ENCODE measurements around the gene GTF3C1.

DNA sequence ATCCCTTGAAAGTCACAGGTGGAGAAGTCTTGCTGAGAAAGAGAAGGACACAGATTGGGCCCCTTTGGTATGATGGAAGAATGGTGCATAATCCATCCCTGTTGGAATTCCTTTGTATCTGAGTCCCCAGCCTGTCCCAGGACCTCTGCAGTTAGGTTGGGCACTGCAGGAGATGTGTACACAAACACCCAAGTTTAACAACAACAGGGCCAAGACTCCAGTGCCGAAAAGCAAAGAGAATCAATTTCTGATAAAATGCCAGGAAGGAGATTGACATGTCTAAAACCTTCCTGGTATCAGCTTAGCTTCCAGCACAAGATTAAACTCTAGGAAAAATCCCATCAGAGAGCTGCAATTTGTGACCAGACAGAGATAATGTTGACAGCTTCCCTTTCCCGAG, 33.2 kb upstream of the GTF3C1 start:
- TF ChIP-seq EZH2 (IDR thresholded peaks at IDR 0.05; ENCODE audit: low read length, unreplicated experiment) = no peak
- no peak for TF ChIP-seq EZH2phosphoT487 (IDR thresholded peaks at IDR 0.05; ENCODE audit: borderline replicate concordance, low read length)
- TF ChIP-seq, protein P1, sequence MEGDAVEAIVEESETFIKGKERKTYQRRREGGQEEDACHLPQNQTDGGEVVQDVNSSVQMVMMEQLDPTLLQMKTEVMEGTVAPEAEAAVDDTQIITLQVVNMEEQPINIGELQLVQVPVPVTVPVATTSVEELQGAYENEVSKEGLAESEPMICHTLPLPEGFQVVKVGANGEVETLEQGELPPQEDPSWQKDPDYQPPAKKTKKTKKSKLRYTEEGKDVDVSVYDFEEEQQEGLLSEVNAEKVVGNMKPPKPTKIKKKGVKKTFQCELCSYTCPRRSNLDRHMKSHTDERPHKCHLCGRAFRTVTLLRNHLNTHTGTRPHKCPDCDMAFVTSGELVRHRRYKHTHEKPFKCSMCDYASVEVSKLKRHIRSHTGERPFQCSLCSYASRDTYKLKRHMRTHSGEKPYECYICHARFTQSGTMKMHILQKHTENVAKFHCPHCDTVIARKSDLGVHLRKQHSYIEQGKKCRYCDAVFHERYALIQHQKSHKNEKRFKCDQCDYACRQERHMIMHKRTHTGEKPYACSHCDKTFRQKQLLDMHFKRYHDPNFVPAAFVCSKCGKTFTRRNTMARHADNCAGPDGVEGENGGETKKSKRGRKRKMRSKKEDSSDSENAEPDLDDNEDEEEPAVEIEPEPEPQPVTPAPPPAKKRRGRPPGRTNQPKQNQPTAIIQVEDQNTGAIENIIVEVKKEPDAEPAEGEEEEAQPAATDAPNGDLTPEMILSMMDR (conservative IDR thresholded peaks at IDR 0.05; ENCODE audit: low read depth, low read length) = no peak
